DMS53 treated with DMSO at 0.1 percent for 48 hours (cell line): ENCODE data around the gene DAGLB.
"Not testable (repeated sequence)": the region's sequence is repeated elsewhere in the genome, so short reads cannot be mapped to it uniquely, and the experiment has no call there.

ENCODE experiments used
- DNase-seq: peaks from one replicate; lab custom pipeline; 2025; ENCODE audit not compliant: unreplicated experiment; lab: John Stamatoyannopoulos, UW

DAGLB gene

GRCh38 chr7:6461946-6462550 is 14.3 kb upstream of the DAGLB start:
- DNase-seq, result no peak

GRCh38 chr7:6460990-6461584 is 13.3 kb upstream of the DAGLB start:
- DNase-seq, result no peak

- DNase-seq, result no peak
Measured at GRCh38 chr7:6460303-6460702, 12.5 kb upstream of the DAGLB start.

GRCh38 chr7:6458676-6459075 is 10.9 kb upstream of the DAGLB start:
- not testable (repeated sequence) for DNase-seq

- DNase-seq, result no peak
Measured at GRCh38 chr7:6453734-6454133, 6.0 kb upstream of the DAGLB start.

- no peak for DNase-seq
Measured at GRCh38 chr7:6451224-6451705, 3.5 kb upstream of the DAGLB start.

- DNase-seq, result not testable (repeated sequence)
Measured at GRCh38 chr7:6450591-6450990, 2.8 kb upstream of the DAGLB start.

- not testable (repeated sequence) for DNase-seq
Measured at GRCh38 chr7:6449884-6450283, 2.1 kb upstream of the DAGLB start.

GRCh38 chr7:6448943-6449543 is 1.3 kb upstream of the DAGLB start:
- no peak for DNase-seq

- peak; percentile 72 for DNase-seq
Measured at GRCh38 chr7:6446838-6447580, 745 bp downstream of the DAGLB start.

- DNase-seq, result peak; percentile 84
Measured at GRCh38 chr7:6444516-6445269, 3.1 kb downstream of the DAGLB start.

- DNase-seq, result no peak
Measured at GRCh38 chr7:6443372-6443941, 4.3 kb downstream of the DAGLB start.

- no peak for DNase-seq
Measured at GRCh38 chr7:6442114-6442513, 5.6 kb downstream of the DAGLB start.

GRCh38 chr7:6440381-6440780 is 7.4 kb downstream of the DAGLB start:
- DNase-seq, result no peak

GRCh38 chr7:6438427-6438826 is 9.3 kb downstream of the DAGLB start:
- no peak for DNase-seq

GRCh38 chr7:6437251-6437650 is 10.5 kb downstream of the DAGLB start:
- DNase-seq, result no peak

- no peak for DNase-seq
Measured at GRCh38 chr7:6436385-6436685, 11.4 kb downstream of the DAGLB start.

- DNase-seq, result peak; percentile 63
Measured at GRCh38 chr7:6435486-6436384, 12.0 kb downstream of the DAGLB start.

- DNase-seq, result no peak
Measured at GRCh38 chr7:6433784-6434615, 13.8 kb downstream of the DAGLB start.
